HG02642 (cell line): Measurements from ENCODE around the gene AP1G2.
"Not testable (repeated sequence)": the region's sequence is repeated elsewhere in the genome, so short reads cannot be mapped to it uniquely, and the experiment has no call there.

Experiments
- ATAC-seq: cut with Tn5 transposase; IDR thresholded peaks from one replicate; pipeline ENCODE4 v1.9.1; 2021; ENCODE audit warnings: mild to moderate bottlenecking; ENCODE audit not compliant: unreplicated experiment, poor library complexity

The AP1G2 gene

DNA sequence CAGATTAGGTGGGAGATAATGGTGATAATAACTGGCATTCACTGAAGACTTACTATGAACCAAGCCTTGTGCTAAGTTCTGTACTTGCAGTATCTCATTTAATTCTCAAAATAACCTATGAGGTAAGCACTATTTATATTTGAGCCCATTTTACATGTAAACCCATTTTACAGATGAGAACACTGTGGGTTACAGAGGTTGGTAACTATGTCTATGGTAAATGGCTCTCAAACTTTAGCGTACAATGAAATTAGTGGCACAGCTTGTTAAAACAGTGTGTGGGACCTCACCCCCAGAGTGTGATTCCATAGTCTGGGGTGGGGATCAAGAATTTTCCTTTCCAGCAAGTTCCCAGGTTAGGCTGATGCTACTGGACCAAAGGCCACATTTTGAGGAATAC is 33.2 kb upstream of the AP1G2 start:
- no peak for ATAC-seq

DNA sequence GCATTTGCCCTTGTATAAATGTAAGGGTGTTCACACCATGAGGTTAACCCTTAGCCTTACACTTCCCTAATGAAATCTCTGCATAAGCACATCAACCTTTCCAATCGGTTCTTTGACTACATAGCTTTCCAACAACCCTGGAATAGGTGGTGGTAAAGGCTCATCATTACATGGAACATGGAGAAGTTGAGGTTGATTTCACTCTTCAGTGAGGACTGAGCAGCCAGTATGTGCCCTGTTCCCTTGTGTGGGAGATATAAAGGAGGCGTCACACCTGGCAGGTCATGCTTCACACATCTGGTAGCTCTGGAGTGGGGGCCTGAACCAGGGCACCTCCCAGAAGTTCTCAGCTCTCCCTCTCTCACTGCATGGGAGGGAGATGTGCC is 32.7 kb upstream of the AP1G2 start:
- no peak for ATAC-seq

DNA sequence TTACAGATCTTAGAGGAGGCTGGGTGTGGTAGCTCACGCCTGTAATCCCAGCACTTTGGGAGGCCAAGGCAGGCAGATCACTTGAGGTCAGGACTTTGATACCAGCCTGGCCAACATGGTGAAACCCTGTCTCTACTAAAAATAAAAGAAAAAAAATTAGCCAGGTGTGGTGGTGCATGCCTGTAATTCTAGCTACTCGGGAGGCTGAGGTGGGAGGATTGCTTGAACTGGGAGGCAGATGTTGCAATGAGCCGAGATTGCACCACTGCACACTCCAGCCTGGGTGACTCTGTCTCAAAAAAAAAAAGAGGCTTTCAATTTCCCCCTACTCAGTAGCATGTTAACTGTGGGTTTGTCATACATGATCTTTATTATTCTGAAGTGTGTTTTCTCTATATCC is 26.6 kb upstream of the AP1G2 start:
- not testable (repeated sequence) for ATAC-seq

GRCh38 chr14:23590198-23590597 is 22.6 kb upstream of the AP1G2 start:
- no peak for ATAC-seq

DNA sequence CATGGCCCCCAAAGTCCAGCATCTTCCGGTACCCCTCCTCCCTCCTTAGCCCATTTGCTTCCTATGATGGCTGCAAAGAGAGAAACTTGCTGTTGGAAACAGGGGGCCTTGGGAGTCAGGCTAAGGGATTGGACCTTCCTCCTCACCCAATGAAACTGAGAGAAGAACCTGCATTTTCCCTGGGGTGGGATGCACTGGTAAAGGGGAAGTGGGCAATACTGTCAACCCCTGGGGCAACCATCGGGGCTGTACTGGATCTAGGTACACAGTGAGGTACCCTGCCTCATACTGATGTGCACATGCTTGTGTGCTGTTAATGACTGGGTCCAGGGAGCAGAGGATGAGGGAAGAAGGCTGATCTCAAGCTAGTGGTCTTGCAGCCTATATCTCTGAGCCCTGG is 22.0 kb upstream of the AP1G2 start:
- no peak for ATAC-seq

GRCh38 chr14:23588884-23589598 is 21.4 kb upstream of the AP1G2 start:
- ATAC-seq, result peak; percentile 99

- ATAC-seq, result not testable (repeated sequence)
Measured at GRCh38 chr14:23584527-23585203, 17.1 kb upstream of the AP1G2 start.

GRCh38 chr14:23583761-23584526 is 16.4 kb upstream of the AP1G2 start:
- not testable (repeated sequence) for ATAC-seq

- ATAC-seq, result no peak
Measured at GRCh38 chr14:23582906-23583760, 15.5 kb upstream of the AP1G2 start.

DNA sequence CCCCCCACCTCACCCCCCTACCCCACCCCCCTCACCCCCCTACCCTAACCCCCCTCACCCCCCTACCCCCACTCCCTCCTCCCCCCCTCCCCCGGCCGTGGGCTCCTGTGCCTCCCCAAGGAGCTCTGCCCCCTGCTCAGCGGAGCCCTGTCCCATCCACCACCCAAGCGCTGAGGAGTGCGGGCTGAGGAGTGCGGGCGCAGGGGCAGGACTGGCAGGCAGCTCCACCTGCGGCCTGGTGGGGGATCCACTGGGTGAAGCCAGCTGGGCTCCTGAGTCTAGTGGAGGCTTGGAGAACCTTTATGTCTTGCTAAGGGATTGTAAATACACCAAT is 13.3 kb upstream of the AP1G2 start:
- no peak for ATAC-seq

DNA sequence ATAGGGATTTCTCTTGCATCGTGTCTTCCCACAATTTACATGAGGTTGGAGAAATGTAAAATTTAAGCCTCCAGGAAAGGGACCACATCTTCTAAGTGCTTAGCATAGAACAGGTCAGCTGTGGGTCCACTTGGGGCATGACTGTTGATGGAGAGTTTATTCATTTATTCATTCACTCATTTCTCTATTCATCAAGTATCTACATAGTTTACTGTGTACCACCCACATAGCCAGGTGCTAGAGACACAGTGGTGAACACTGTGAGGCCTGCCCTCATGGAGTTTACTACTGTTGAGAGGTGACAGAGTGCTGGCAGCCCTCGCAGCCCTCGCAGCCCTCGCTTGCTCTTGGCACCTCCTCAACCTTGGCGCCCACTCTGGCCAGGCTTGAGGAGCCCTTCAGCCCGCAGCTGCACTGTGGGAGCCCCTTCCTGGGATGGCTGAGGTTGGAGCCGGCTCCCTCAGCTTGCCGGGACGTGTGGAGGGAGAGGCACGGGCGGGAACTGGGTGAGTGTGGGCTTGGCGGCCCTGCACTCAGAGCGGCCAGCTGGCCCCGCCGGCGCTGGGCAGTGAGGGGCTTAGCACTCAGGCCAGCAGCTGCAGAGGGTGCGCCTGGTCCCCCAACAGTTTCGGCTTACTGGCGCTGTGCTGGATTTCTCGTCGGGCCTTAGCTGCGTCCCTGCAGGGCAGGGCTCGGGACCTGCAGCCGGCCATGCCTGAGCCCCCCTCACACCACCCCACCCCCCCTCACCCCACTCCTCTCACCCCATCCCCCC is 12.7 kb upstream of the AP1G2 start:
- ATAC-seq, result no peak

- no peak for ATAC-seq
Measured at GRCh38 chr14:23579739-23580138, 12.1 kb upstream of the AP1G2 start.

GRCh38 chr14:23579311-23579630 is 11.7 kb upstream of the AP1G2 start:
- ATAC-seq, result no peak

GRCh38 chr14:23578560-23579310 is 11.1 kb upstream of the AP1G2 start, which contains the start of gene JPH4:
Gene JPH4, minus strand, starts transcription at chr14:23578790. Its CDS starts 1,337 bp downstream, at chr14:23577453.
- no peak for ATAC-seq

- ATAC-seq, result no peak
Measured at GRCh38 chr14:23577710-23578392, 10.3 kb upstream of the AP1G2 start.

- ATAC-seq, result no peak
Measured at GRCh38 chr14:23577004-23577681, 9.6 kb upstream of the AP1G2 start.

DNA sequence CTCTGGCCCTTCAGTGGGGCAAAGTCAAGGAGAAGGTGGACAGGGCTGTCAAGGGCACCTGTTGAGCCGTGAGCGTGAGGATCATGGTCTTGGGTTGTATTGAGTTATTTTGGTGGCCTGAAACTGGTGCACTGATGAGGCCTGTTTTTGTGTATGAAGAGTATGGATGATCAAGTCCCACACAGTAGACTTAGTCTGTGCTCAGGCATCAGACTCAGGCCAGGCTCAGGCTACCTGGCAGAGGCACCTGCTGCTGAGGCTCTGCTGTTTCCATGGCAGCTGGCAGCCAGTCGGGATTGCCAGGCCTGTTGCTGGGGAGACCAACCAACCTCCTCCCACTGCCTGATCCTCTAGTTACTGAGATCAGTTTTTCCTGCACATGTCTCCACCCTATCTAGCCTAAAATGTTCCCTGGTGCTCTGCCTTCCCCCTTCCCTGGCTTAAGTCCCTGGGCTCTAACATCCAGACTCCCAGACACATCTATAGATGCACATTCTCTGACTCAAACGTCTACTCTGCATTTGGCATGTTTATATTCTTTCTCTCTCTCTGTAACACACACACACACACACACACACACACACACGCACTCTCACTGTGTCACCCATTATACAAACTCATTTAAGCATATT is 5.9 kb upstream of the AP1G2 start:
- ATAC-seq, result no peak

- ATAC-seq, result no peak
Measured at GRCh38 chr14:23572836-23573235, 5.2 kb upstream of the AP1G2 start.
